HG03108 (cell line): ENCODE measurements around the gene GRB7.
"Not testable (repeated sequence)": the region's sequence is repeated elsewhere in the genome, so short reads cannot be mapped to it uniquely, and the experiment has no call there.

Experiments
- ATAC-seq: cut with Tn5 transposase; IDR thresholded peaks from one replicate; pipeline ENCODE4 v1.9.1; 2021; ENCODE audit warnings: moderate library complexity; ENCODE audit not compliant: unreplicated experiment

The GRB7 gene

GRCh38 chr17:39709319-39709997, 28.3 kb upstream of the GRB7 start:
- no peak for ATAC-seq

DNA sequence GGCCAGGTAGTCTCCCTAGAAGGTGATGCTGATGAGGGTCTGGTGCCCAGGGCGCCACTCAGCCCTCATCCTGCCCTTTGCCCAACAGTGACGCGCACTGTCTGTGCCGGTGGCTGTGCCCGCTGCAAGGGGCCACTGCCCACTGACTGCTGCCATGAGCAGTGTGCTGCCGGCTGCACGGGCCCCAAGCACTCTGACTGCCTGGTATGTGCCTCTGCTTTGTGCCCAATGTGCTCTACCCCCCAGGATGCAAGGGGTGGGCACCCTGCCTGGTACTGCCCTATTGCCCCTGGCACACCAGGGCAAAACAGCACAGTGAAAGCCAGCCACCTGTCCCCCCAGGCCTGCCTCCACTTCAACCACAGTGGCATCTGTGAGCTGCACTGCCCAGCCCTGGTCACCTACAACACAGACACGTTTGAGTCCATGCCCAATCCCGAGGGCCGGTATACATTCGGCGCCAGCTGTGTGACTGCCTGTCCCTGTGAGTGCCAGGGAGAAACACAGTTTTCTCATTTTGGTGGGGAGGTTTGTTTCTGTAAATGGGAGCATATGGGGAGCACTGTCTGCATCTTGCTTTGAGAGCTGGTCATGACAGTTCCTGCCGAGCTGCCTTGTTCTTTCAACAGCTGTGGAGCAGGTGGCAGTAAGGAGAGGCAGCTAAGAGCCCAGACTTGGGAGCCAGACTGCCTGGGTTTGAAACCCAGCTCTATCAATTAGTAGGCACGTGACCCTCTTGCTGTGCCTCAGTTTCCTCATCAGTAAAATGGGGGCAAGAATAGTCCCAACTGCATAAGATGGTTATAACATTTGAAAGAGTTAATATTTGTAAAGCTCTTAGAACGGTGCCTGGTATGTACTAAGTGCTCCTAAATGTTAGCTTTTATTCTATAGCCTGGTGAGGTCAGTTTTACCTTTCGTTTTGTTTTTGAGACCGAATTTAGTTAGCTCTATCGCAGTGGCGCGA, 27.5 kb upstream of the GRB7 start:
- ATAC-seq, result no peak

- ATAC-seq, result not testable (repeated sequence)
Observed at GRCh38 chr17:39711071-39711470, 26.7 kb upstream of the GRB7 start.

DNA sequence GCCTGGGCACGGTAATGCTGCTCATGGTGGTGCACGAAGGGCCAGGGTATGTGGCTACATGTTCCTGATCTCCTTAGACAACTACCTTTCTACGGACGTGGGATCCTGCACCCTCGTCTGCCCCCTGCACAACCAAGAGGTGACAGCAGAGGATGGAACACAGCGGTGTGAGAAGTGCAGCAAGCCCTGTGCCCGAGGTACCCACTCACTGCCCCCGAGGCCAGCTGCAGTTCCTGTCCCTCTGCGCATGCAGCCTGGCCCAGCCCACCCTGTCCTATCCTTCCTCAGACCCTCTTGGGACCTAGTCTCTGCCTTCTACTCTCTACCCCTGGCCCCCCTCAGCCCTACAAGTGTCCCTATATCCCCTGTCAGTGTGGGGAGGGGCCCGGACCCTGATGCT, 25.9 kb upstream of the GRB7 start:
- ATAC-seq, result no peak

- ATAC-seq, result no peak
Observed at GRCh38 chr17:39714234-39714633, 23.5 kb upstream of the GRB7 start.

DNA sequence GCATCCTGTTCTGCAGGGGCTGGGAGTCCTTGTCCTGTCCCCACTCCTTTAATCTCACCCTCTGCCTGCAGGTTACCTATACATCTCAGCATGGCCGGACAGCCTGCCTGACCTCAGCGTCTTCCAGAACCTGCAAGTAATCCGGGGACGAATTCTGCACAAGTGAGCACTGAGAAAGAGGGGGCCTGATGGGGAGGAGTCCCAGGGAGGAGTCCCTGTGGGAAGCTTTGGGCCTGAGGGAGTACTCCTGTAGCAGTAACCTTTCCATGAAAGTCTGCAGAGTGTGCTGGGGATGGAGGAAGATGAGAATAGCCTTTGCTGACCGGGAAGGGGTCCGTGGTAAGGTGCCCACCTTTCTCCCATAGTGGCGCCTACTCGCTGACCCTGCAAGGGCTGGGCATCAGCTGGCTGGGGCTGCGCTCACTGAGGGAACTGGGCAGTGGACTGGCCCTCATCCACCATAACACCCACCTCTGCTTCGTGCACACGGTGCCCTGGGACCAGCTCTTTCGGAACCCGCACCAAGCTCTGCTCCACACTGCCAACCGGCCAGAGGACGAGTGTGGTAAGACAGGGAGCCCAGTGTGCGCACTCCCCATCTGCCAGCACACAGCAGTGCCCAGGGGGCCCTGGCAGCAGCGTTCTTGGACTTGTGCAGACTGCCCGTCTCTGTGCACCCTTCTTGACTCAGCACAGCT, 22.2 kb upstream of the GRB7 start:
- no peak for ATAC-seq

- no peak for ATAC-seq
Observed at GRCh38 chr17:39716073-39716818, 21.5 kb upstream of the GRB7 start.

- ATAC-seq, result no peak
Observed at GRCh38 chr17:39716879-39717536, 20.7 kb upstream of the GRB7 start.

DNA sequence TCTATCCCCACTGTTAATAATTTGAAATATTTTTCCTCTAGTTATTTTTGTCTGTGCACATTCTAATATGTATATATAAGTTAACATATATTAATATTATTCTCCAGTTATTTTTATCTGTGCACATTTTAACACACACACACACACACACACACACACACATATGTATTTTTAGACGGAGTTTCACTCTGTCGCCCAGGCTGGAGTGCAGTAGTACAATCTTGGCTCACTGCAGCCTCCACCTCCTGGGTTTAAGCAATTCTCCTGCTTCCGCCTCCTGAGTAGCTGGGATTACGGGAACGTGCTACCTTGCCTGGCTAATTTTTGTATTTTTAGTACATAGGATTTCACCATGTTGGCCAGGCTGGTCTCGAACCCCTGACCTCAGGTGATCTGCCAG, 20.1 kb upstream of the GRB7 start:
- no peak for ATAC-seq

DNA sequence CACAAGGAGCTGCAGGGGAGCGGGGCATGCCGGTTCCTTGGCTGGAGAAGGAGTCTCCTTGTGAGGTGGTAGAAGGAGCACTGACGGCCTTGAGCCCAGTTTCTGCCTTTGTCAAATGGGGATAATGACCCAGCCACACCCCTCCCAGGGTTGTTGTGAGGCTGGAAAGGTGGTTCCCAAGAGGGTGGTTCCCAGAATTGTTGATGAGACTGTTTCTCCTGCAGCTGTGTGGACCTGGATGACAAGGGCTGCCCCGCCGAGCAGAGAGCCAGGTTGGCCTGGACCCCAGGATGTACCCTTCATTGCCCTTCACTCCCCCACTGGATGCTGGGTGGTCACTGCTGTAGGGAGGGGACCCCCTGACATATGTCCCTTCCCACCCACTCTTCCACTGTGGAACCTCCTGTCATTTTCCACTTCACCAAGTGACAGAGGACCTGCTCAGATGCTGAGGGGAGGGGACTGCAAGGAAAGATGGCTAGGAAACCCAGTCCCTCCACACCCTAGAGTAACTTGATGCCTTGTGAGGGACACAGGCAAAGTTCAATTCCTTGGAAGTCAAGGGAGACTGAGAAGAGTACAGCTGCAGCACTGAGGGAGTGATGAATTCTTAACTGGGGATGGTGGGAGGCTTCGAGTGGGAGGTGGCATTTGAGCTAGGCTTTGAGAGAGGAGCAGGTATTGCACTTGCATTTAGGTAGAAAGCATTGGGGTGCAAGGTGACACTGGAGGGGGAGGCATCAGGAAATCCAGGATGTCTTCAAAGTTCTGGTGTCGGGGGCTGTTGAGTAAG, 18.0 kb upstream of the GRB7 start:
- no peak for ATAC-seq

GRCh38 chr17:39722104-39722503, 15.6 kb upstream of the GRB7 start:
- no peak for ATAC-seq

DNA sequence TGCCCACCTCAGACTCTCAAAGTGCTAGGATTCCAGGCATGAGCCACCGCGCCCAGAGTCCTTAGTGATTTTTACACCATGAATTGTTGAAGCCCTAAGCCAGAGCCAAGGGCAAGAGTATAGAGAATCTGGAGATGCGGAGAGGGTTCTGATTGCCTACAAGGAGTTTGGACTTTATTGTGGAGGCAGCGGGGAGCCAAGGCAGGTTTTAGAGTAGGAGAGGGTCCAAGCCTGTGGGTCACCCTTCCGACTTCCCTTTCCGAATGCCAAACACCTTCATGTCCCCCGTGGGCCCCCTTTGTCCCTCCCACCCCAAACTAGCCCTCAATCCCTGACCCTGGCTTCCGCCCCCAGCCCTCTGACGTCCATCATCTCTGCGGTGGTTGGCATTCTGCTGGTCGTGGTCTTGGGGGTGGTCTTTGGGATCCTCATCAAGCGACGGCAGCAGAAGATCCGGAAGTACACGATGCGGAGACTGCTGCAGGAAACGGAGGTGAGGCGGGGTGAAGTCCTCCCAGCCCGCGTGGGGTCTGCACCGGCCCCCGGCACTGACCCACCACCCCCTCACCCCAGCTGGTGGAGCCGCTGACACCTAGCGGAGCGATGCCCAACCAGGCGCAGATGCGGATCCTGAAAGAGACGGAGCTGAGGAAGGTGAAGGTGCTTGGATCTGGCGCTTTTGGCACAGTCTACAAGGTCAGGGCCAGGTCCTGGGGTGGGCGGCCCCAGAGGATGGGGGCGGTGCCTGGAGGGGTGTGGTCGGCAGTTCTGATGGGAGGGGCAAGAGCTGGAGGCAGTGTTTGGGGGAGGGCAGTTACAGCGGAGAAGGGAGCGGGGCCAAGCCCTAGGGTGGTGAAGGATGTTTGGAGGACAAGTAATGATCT, 14.5 kb upstream of the GRB7 start:
- no peak for ATAC-seq

- ATAC-seq, result no peak
Observed at GRCh38 chr17:39724731-39725130, 13.0 kb upstream of the GRB7 start.

- ATAC-seq, result not testable (repeated sequence)
Observed at GRCh38 chr17:39725923-39726322, 11.8 kb upstream of the GRB7 start.

GRCh38 chr17:39726617-39727016, 11.1 kb upstream of the GRB7 start:
- no peak for ATAC-seq

GRCh38 chr17:39727556-39727955, 10.2 kb upstream of the GRB7 start:
- no peak for ATAC-seq

DNA sequence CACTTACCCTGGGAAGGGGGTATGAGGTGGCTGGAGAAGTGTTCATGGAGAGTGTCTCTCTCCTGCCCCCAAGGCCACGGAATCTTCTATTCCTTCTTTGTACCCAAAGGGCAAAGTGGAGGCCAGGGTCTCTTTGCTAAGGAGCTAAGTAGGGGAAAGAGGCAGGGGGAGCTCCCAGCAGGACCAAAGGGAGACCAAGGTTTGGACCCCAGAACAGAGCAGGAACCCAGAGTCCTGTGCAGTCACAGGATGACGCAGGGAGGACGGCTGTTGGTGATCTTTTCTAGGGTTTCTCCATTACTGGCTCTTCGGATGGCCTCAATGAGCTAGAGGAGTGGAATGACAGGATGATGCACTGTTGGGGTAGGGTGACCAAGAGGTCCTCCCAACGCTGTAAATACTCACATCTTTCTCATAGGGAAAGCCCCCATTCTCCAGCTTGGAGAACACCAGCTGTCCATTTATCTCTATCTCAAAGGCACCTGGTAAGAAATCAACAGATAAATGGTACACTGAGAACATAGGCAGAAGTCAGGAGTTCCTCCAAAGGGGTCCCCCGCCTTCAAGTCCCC, 8.4 kb upstream of the GRB7 start:
- no peak for ATAC-seq
